Activated naive CD4-positive, alpha-beta T cell treated with anti-CD3 and anti-CD28 coated beads, Interleukin-2, amount 10 ng/mL, durations not matched to agents 7 days and 5 days (primary cell): ENCODE results near the gene TOMM7.
"Not testable (repeated sequence)": the region's sequence is repeated elsewhere in the genome, so short reads cannot be mapped to it uniquely, and the experiment has no call there.

Source experiments
- CTCF ChIA-PET: fragments of 350-600 bp; sonication (Branson Sonifier 250); formaldehyde crosslinking; loops from one replicate; lab custom pipeline; 2021; ENCODE audit warnings: antibody characterized with exemption; lab: Charles Lee
- DNase-seq: peaks from one replicate; pipeline ENCODE4 v3.0.0-alpha.2; 2020
- H3K27ac Mint-ChIP-seq: one replicate; pipeline ENCODE4 v1.8.0; 2021; ENCODE audit warnings: mild to moderate bottlenecking, moderate library complexity, mixed read lengths
- H3K27me3 Mint-ChIP-seq: one replicate; pipeline ENCODE4 v1.8.0; 2021; ENCODE audit warnings: mild to moderate bottlenecking, mixed read lengths
- H3K36me3 Mint-ChIP-seq: one replicate; pipeline ENCODE4 v1.8.0; 2021; ENCODE audit warnings: mixed read lengths
- H3K4me1 Mint-ChIP-seq: one replicate; pipeline ENCODE4 v1.8.0; 2021; ENCODE audit warnings: mixed read lengths
- H3K4me3 Mint-ChIP-seq: one replicate; pipeline ENCODE4 v1.8.0; 2021; ENCODE audit warnings: mild to moderate bottlenecking, moderate library complexity, mixed read lengths
- H3K9me3 Mint-ChIP-seq: one replicate; pipeline ENCODE4 v1.8.0; 2021; ENCODE audit warnings: mixed read lengths

Gene TOMM7

DNA sequence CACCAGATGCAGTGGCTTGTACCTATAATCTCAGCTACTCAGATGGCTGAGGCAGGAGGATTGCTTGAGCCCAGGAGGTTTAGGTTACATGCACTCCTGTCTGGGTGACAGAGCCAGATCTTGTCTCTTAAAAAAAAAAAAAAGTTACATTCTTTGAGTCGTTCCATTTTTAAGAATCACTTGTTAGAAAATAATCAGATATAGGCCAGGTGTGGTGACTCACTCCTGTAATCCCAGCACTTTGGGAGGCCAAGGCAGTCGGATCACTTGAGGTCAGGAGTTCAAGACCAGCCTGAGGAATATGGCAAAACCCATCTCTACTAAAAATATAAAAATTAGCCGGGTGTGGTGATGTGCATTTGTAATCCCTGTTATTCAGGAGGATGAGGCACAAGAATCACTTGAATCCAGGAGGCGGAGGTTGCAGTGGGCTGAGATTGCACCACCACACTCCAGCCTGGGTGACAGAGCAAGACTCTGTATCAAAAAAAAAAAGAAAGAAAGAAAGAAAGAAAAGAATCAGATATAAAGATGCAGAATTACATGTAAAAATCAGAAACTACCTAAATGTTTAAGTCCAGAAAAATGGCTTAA is 42.8 kb downstream of the TOMM7 start:
- H3K27ac Mint-ChIP-seq, H3K36me3 Mint-ChIP-seq, H3K4me3 Mint-ChIP-seq, H3K9me3 Mint-ChIP-seq, H3K4me1 Mint-ChIP-seq, DNase-seq: not testable (repeated sequence)
- H3K27me3 Mint-ChIP-seq, result peaks cover 23% of the 10 kb centered on the region
- CTCF ChIA-PET, result interaction anchor here (1.2 to 3.5 kb wide), 3 partner anchors 52 to 275 kb away, joined by 3 to 11 read pairs (median 5); partner anchors contain the start of gene IL6

- CTCF ChIA-PET, result interaction anchor here (2.2 kb wide), 1 partner anchor 216 kb away, joined by 8 read pairs; no protein-coding TSS in a partner anchor
- Mint-ChIP-seq H3K27me3 (peaks cover 16% of the 10 kb centered on the region), H3K9me3 (no peaks in the 10 kb centered on the region), H3K36me3 (no peaks in the 10 kb centered on the region), H3K4me3 (no peak overlapping the region), H3K27ac (no peak overlapping the region), H3K4me1 (no peaks in the 10 kb centered on the region)
- DNase-seq, result no peak
Measured at GRCh38 chr7:22776964-22777363, 45.7 kb downstream of the TOMM7 start.

- CTCF ChIA-PET, result interaction anchor here (1.5 kb wide), 1 partner anchor 10 kb away, joined by 5 read pairs; no protein-coding TSS in a partner anchor
Measured at GRCh38 chr7:22772885-22773284, 49.8 kb downstream of the TOMM7 start.

DNA sequence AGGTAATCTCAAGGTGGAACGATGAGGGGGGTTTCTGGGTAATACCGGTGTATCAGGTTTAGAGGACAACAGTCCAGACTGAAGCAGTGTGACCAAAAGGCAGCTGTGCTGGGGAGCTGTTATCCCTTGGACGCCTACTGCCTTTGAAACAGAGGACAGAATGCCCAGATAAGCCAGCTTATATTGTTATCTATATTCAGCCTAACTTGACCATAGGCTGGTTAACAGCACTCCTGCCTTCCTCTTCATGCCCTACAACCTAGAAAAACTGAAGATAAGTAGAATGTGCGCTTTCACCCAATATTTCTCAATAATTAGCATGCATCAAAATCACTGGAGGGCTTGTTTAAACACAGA is 50.8 kb downstream of the TOMM7 start:
- Mint-ChIP-seq H3K9me3 (no peaks in the 10 kb centered on the region), H3K27me3 (peaks cover 40% of the 10 kb centered on the region), H3K27ac (no peak overlapping the region), H3K4me3 (no peak overlapping the region), H3K36me3 (no peaks in the 10 kb centered on the region), H3K4me1 (no peaks in the 10 kb centered on the region)
- DNase-seq, result no peak
- CTCF ChIA-PET, result interaction anchor here (1.5 kb wide), 1 partner anchor 11 kb away, joined by 5 read pairs; no protein-coding TSS in a partner anchor

More at GRCh38 chr7:22772885-22773284, 49.8 kb downstream of the TOMM7 start:
- Mint-ChIP-seq H3K27me3 (peaks cover 35% of the 10 kb centered on the region), H3K4me3 (no peak overlapping the region), H3K9me3 (no peaks in the 10 kb centered on the region), H3K27ac (no peak overlapping the region), H3K4me1 (no peaks in the 10 kb centered on the region), H3K36me3 (no peaks in the 10 kb centered on the region)
- no peak for DNase-seq

DNA sequence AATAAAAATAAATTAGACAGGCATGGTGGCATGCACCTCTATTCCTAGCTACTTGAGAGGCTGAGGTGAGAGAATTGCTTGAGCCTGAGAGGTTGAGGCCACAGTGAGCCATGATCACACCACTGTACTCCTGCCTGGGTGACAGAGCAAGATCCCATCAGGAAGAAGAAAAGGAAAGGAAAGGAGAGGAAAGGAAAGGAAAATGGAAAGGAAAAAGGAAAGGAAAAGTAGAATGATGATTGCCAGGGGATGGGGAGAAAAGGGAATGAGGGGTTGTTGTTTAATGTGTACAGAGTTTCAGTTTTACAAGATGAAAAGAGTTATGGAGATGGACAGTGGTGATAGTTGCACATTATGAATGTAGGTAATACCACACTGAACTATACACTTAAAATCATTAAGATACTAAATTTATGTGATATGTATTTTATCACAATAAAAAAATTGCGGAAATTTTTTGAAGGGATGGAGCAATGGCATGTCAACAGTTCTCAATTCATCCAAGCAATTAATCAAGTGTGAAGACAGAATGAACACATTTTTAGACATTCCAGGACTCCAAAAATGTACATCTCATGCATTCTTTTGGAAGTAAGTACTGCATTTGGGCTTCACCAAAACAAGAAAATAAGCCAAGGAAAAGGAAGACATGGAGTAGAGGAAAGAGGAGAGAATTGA is 51.3 kb downstream of the TOMM7 start:
- H3K27me3 Mint-ChIP-seq, result peaks cover 37% of the 10 kb centered on the region
- H3K9me3 Mint-ChIP-seq, result no peaks in the 10 kb centered on the region
- no peak overlapping the region for H3K27ac Mint-ChIP-seq
- DNase-seq, result no peak
- CTCF ChIA-PET, result no interaction called here
- no peaks in the 10 kb centered on the region for H3K4me1 Mint-ChIP-seq
- H3K36me3 Mint-ChIP-seq, result no peaks in the 10 kb centered on the region
- H3K4me3 Mint-ChIP-seq, result no peak overlapping the region

GRCh38 chr7:22765609-22766008 is 57.0 kb downstream of the TOMM7 start:
- CTCF ChIA-PET, result interaction anchor here (2.3 kb wide), 1 partner anchor 17 kb away, joined by 7 read pairs; no protein-coding TSS in a partner anchor
- Mint-ChIP-seq H3K27ac (no peak overlapping the region), H3K27me3 (peaks cover 47% of the 10 kb centered on the region), H3K9me3 (no peaks in the 10 kb centered on the region), H3K4me1 (no peaks in the 10 kb centered on the region), H3K4me3 (no peak overlapping the region), H3K36me3 (no peaks in the 10 kb centered on the region)
- no peak for DNase-seq
